Activated T-cell treated with anti-CD3 and anti-CD28 coated beads, Interleukin-2, amount 50 U/mL, for 72 hours (primary cell): Measurements from ENCODE around the gene PLCL2. TPM values are rescaled to one million over a fixed set of nuclear protein-coding genes. Genes with fewer than 3 reads are reported as not detected.

ENCODE experiments used
- ATAC-seq, 2 donors: fragments of 150-1000 bp; cut with Tn5 transposase; replicated peaks in 1 of 2; 2 replicates each; pipeline ENCODE4 v1.10.0; 2021; ENCODE audit warnings: moderate library complexity in 2 of 2, mild to moderate bottlenecking in 1 of 2
- DNase-seq, 2 donors: peaks; one replicate each; pipeline ENCODE4 v3.0.0; 2021 to 2022; ENCODE audit warnings: mixed read lengths in 1 of 2
- H3K27ac Mint-ChIP-seq: one replicate; pipeline ENCODE4 v1.8.0; 2022; ENCODE audit warnings: mild to moderate bottlenecking, moderate library complexity, mixed read lengths
- H3K27me3 Mint-ChIP-seq: one replicate; pipeline ENCODE4 v1.8.0; 2022; ENCODE audit warnings: low read depth, mixed read lengths
- H3K36me3 Mint-ChIP-seq, 2 donors: one replicate each; pipeline ENCODE4 v1.8.0; 2022; ENCODE audit warnings: mixed read lengths in 2 of 2, mild to moderate bottlenecking in 1 of 2; ENCODE audit not compliant: insufficient read depth in 2 of 2
- H3K4me1 Mint-ChIP-seq: one replicate; pipeline ENCODE4 v1.8.0; 2022; ENCODE audit warnings: low read depth, mixed read lengths
- H3K4me3 Mint-ChIP-seq, 2 donors: one replicate each; pipeline ENCODE4 v1.8.0; 2022; ENCODE audit warnings: mild to moderate bottlenecking in 2 of 2, mixed read lengths in 2 of 2, moderate library complexity in 2 of 2
- H3K9me3 Mint-ChIP-seq, 2 donors: one replicate each; pipeline ENCODE4 v1.8.0; 2022; ENCODE audit warnings: mixed read lengths in 2 of 2
- total RNA-seq, 2 donors: library from RNA; stranded (reverse); gene quantifications; one replicate each; pipeline ENCODE4 v1.2.3, GENCODE V29; 2022

Gene PLCL2
- total RNA-seq, 2 donors from 2014 or later, result 22.9 to 24.7 TPM

- Mint-ChIP-seq H3K9me3 (no peaks in the 10 kb centered on the region), H3K4me1 (peaks cover 1% of the 10 kb centered on the region), H3K4me3 (no peak overlapping the region), H3K27ac (no peak overlapping the region), H3K36me3 (no peaks in the 10 kb centered on the region), H3K27me3 (no peaks in the 10 kb centered on the region)
- DNase-seq (no peak), ATAC-seq (peak in 1 of 2 donors; percentile 29)
These were observed 12.6 kb upstream of the PLCL2 start for GRCh38 chr3:16871915-16872842.

- DNase-seq (no peak), ATAC-seq (no peak)
- H3K4me1 Mint-ChIP-seq, result no peaks in the 10 kb centered on the region
- no peak overlapping the region for H3K27ac Mint-ChIP-seq
- H3K27me3 Mint-ChIP-seq, result no peaks in the 10 kb centered on the region
- H3K9me3 Mint-ChIP-seq, result no peaks in the 10 kb centered on the region
- no peak overlapping the region for H3K4me3 Mint-ChIP-seq
- no peaks in the 10 kb centered on the region for H3K36me3 Mint-ChIP-seq
These were observed 10.9 kb upstream of the PLCL2 start for GRCh38 chr3:16873872-16874271.

GRCh38 chr3:16875876-16876550 lies 8.7 kb upstream of the PLCL2 start:
- no peak overlapping the region for H3K27ac Mint-ChIP-seq
- H3K4me3 Mint-ChIP-seq, result no peak overlapping the region
- DNase-seq, result no peak
- no peak for ATAC-seq
- no peaks in the 10 kb centered on the region for H3K9me3 Mint-ChIP-seq
- no peaks in the 10 kb centered on the region for H3K27me3 Mint-ChIP-seq
- H3K36me3 Mint-ChIP-seq, result no peaks in the 10 kb centered on the region
- no peaks in the 10 kb centered on the region for H3K4me1 Mint-ChIP-seq

GRCh38 chr3:16877505-16877904 lies 7.2 kb upstream of the PLCL2 start:
- no peaks in the 10 kb centered on the region for H3K36me3 Mint-ChIP-seq
- DNase-seq (no peak), ATAC-seq (no peak)
- H3K27ac Mint-ChIP-seq, result no peak overlapping the region
- no peaks in the 10 kb centered on the region for H3K9me3 Mint-ChIP-seq
- H3K4me3 Mint-ChIP-seq, result no peak overlapping the region
- H3K27me3 Mint-ChIP-seq, result no peaks in the 10 kb centered on the region
- H3K4me1 Mint-ChIP-seq, result no peaks in the 10 kb centered on the region

- H3K4me3 Mint-ChIP-seq, result no peak overlapping the region
- no peak for DNase-seq
- H3K36me3 Mint-ChIP-seq, result no peaks in the 10 kb centered on the region
- no peak overlapping the region for H3K27ac Mint-ChIP-seq
- no peak for ATAC-seq
- no peaks in the 10 kb centered on the region for H3K9me3 Mint-ChIP-seq
- no peaks in the 10 kb centered on the region for H3K27me3 Mint-ChIP-seq
- H3K4me1 Mint-ChIP-seq, result no peaks in the 10 kb centered on the region
These were observed 6.8 kb upstream of the PLCL2 start for GRCh38 chr3:16877911-16878310.

- Mint-ChIP-seq H3K4me3 (peak overlapping the region in 1 of 2 donors; percentile 64), H3K4me1 (peaks cover 7% of the 10 kb centered on the region), H3K27ac (peak overlapping the region; percentile 80), H3K27me3 (no peaks in the 10 kb centered on the region), H3K36me3 (peaks cover 0 to 6% of the 10 kb centered on the region in 2 donors), H3K9me3 (no peaks in the 10 kb centered on the region)
- ATAC-seq (no peak), DNase-seq (no peak)
These were observed 2.7 kb upstream of the PLCL2 start for GRCh38 chr3:16881896-16882630.

- peak overlapping the region; percentile 64 to 98 for H3K4me3 Mint-ChIP-seq
- peaks cover 0 to 6% of the 10 kb centered on the region in 2 donors for H3K36me3 Mint-ChIP-seq
- ATAC-seq (no peak), DNase-seq (no peak)
- no peaks in the 10 kb centered on the region for H3K27me3 Mint-ChIP-seq
- peaks cover 18% of the 10 kb centered on the region for H3K4me1 Mint-ChIP-seq
- H3K9me3 Mint-ChIP-seq, result no peaks in the 10 kb centered on the region
- H3K27ac Mint-ChIP-seq, result peak overlapping the region; percentile 80
These were observed 1.6 kb upstream of the PLCL2 start for GRCh38 chr3:16883057-16883722.

- Mint-ChIP-seq H3K4me1 (peaks cover 23% of the 10 kb centered on the region), H3K36me3 (peaks cover 0 to 6% of the 10 kb centered on the region in 2 donors)
These were observed 1.1 kb upstream of the PLCL2 start for GRCh38 chr3:16883723-16884083.

GRCh38 chr3:16884084-16884747 lies 539 bp upstream of the PLCL2 start:
- H3K4me3 Mint-ChIP-seq, result peak overlapping the region; percentile 98 to 99
- peak; percentile 65 to 66 for ATAC-seq

More at GRCh38 chr3:16883723-16884083, 1.1 kb upstream of the PLCL2 start:
- ATAC-seq (no peak), DNase-seq (no peak)
- peak overlapping the region; percentile 63 to 98 for H3K4me3 Mint-ChIP-seq
- no peaks in the 10 kb centered on the region for H3K9me3 Mint-ChIP-seq
- H3K27me3 Mint-ChIP-seq, result no peaks in the 10 kb centered on the region
- H3K27ac Mint-ChIP-seq, result peak overlapping the region; percentile 20

GRCh38 chr3:16885593-16886302 lies 993 bp downstream of the PLCL2 start:
- Mint-ChIP-seq H3K4me1 (peaks cover 44% of the 10 kb centered on the region), H3K9me3 (no peaks in the 10 kb centered on the region), H3K27ac (peak overlapping the region; percentile 100), H3K27me3 (no peaks in the 10 kb centered on the region), H3K4me3 (peak overlapping the region; percentile 93 to 97), H3K36me3 (peaks cover 0 to 6% of the 10 kb centered on the region in 2 donors)
- peak in 1 of 2 donors; percentile 30 for DNase-seq
- ATAC-seq, result peak; percentile 37 to 41

More at GRCh38 chr3:16884084-16884747, 539 bp upstream of the PLCL2 start:
- DNase-seq, result peak; percentile 83 to 86
- peaks cover 0 to 6% of the 10 kb centered on the region in 2 donors for H3K36me3 Mint-ChIP-seq
- H3K4me1 Mint-ChIP-seq, result peaks cover 28% of the 10 kb centered on the region
- no peaks in the 10 kb centered on the region for H3K9me3 Mint-ChIP-seq
- H3K27me3 Mint-ChIP-seq, result no peaks in the 10 kb centered on the region
- H3K27ac Mint-ChIP-seq, result peak overlapping the region; percentile 97

- ATAC-seq (no peak), DNase-seq (no peak)
- H3K4me1 Mint-ChIP-seq, result peaks cover 49% of the 10 kb centered on the region
- H3K27me3 Mint-ChIP-seq, result no peaks in the 10 kb centered on the region
- H3K9me3 Mint-ChIP-seq, result no peaks in the 10 kb centered on the region
- H3K36me3 Mint-ChIP-seq, result peaks cover 0 to 6% of the 10 kb centered on the region in 2 donors
- H3K4me3 Mint-ChIP-seq, result peak overlapping the region; percentile 93 to 97
- H3K27ac Mint-ChIP-seq, result peak overlapping the region; percentile 100
These were observed 1.5 kb downstream of the PLCL2 start for GRCh38 chr3:16886303-16886683.
